Measurements from ENCODE around the gene ZNF761.

GRCh38 chr19:53463263-53463662, 31.5 kb downstream of the ZNF761 start:
- TF ChIP-seq EZH2 (IDR thresholded peaks at IDR 0.05) = no peak
- TF ChIP-seq, protein P1, sequence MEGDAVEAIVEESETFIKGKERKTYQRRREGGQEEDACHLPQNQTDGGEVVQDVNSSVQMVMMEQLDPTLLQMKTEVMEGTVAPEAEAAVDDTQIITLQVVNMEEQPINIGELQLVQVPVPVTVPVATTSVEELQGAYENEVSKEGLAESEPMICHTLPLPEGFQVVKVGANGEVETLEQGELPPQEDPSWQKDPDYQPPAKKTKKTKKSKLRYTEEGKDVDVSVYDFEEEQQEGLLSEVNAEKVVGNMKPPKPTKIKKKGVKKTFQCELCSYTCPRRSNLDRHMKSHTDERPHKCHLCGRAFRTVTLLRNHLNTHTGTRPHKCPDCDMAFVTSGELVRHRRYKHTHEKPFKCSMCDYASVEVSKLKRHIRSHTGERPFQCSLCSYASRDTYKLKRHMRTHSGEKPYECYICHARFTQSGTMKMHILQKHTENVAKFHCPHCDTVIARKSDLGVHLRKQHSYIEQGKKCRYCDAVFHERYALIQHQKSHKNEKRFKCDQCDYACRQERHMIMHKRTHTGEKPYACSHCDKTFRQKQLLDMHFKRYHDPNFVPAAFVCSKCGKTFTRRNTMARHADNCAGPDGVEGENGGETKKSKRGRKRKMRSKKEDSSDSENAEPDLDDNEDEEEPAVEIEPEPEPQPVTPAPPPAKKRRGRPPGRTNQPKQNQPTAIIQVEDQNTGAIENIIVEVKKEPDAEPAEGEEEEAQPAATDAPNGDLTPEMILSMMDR (IDR thresholded peaks at IDR 0.05) = no peak
- TF ChIP-seq EZH2phosphoT487 (IDR thresholded peaks at IDR 0.05) = no peak
